PFSK-1 (cell line): Measurements from ENCODE around the gene ZNF410.

Source experiments
- POLR2AphosphoS5 ChIP-seq: IDR thresholded peaks from 2 replicates; pipeline ENCODE4 v1.6.1; 2012; ENCODE audit warnings: low read depth, mild to moderate bottlenecking, control low read depth, low read length, moderate library complexity
- SIN3A ChIP-seq: IDR thresholded peaks from 2 replicates; pipeline ENCODE4 v1.6.1; 2012; ENCODE audit warnings: mild to moderate bottlenecking, low read length, moderate library complexity, borderline replicate concordance; ENCODE audit not compliant: insufficient read depth

GRCh38 chr14:73877790-73878189, 8.9 kb upstream of the ZNF410 start:
- TF ChIP-seq POLR2AphosphoS5 = no peak
- no peak for TF ChIP-seq SIN3A
